Heart right ventricle (tissue), 16 donors: ENCODE results near the gene MAP4K1. TPM values are rescaled to one million over a fixed set of nuclear protein-coding genes. Genes with fewer than 3 reads are reported as not detected.
"Not testable (repeated sequence)": the region's sequence is repeated elsewhere in the genome, so short reads cannot be mapped to it uniquely, and the experiment has no call there.

ENCODE experiments used
- ATAC-seq, 8 donors: fragments of 200-7000 bp; cut with Tn5 transposase; one replicate each; pipeline ENCODE4 v1.9.1; 2020; ENCODE audit warnings: mild to moderate bottlenecking in 8 of 8, moderate library complexity in 8 of 8, moderate number of reproducible peaks in 1 of 8
- DNase-seq, 2 donors: peaks; one replicate each; pipeline ENCODE4 v3.0.0-alpha.2; 2020
- H3K27ac ChIP-seq, 10 donors: fragments of 200-600 bp; sonication (generic) in 2 of 10; one replicate each; pipeline versions ENCODE4 v1.5.0 to v1.8.0; 2020 to 2022; ENCODE audit warnings: mild to moderate bottlenecking in 3 of 10
- H3K27me3 ChIP-seq, 7 donors: fragments of 200-600 bp; one replicate each; pipeline ENCODE4 v1.8.0; 2021 to 2022; ENCODE audit warnings: mild to moderate bottlenecking in 2 of 7
- H3K36me3 ChIP-seq, 9 donors: fragments of 200-600 bp; sonication (generic) in 1 of 9; one replicate each; pipeline versions ENCODE4 v1.5.0 to v1.8.0; 2020 to 2022; ENCODE audit warnings: mild to moderate bottlenecking in 2 of 9
- H3K4me1 ChIP-seq, 9 donors: fragments of 200-600 bp; sonication (generic) in 1 of 9; one replicate each; pipeline versions ENCODE4 v1.5.0 to v1.8.0; 2020 to 2022; ENCODE audit warnings: mild to moderate bottlenecking in 4 of 9
- H3K4me3 ChIP-seq, 10 donors: fragments of 200-600 bp; sonication (generic) in 2 of 10; one replicate each; pipeline versions ENCODE4 v1.5.0 to v1.8.0; 2020 to 2022; ENCODE audit warnings: mild to moderate bottlenecking in 7 of 10, moderate library complexity in 2 of 10
- H3K9me3 ChIP-seq, 11 donors: fragments of 200-600 bp in 10 of 11; sonication (generic) in 2 of 11; one replicate each; pipeline versions ENCODE4 v1.5.0 to v1.8.0; 2013 to 2022; ENCODE audit warnings: mild to moderate bottlenecking in 2 of 11, control low read depth in 1 of 11, moderate library complexity in 1 of 11
- CTCF ChIP-seq, 9 donors: fragments of 200-600 bp; sonication (generic) in 2 of 9; IDR thresholded peaks; one replicate each; pipeline versions ENCODE4 v1.5.0 to v1.8.0; 2021 to 2022; ENCODE audit warnings: antibody characterized with exemption in 9 of 9, mild to moderate bottlenecking in 5 of 9, moderate library complexity in 1 of 9
- WGBS, 2 donors: extraction: QIAGEN DNeasy Blood & Tissue Kit; methylation state at CpG; one replicate each; pipeline ENCODE4 v1.1.7; 2013; ENCODE audit warnings: inconsistent platforms in 1 of 2; 5-methylcytosine and 5-hydroxymethylcytosine counted together
- intact Hi-C, 10 donors: fragments of 100-400 bp; cut with DNase I; formaldehyde crosslinking; loops; one replicate each; pipeline versions ENCODE4 v1.11.1 to v1.14.2; 2022
- polyA plus RNA-seq, 2 donors: library from polyadenylated mRNA; stranded (reverse); fragments of 200-250 nt; gene quantifications; one replicate each; pipeline ENCODE4 v1.2.3, GENCODE V29; 2013
- total RNA-seq, 10 donors: library from RNA; stranded (reverse); fragmentation: NEBNext Ultra II Directional in 3 of 10; extraction: Animal tissue kit (Norgen Biotek cat#: 25700) in 3 of 10; gene quantifications; one replicate each; pipeline versions ENCODE4 v1.2.1 to v1.2.4, GENCODE V29; 2021 to 2023
- donor health status: Arrhythmogenic right ventricular cardiomyopathy.
- donor health status: ischemic (EF 13 %, LVEDD 7.1; RV severe dilation, severe dysfunction).
- donor health status: healthy with polysubstance abuse.
- donor health status: DM: no; HTN: yes; CAD: no.
- donor health status: DM: no; HTN: no; CAD: no.
- donor health status: ischemic (EF 25% LVEDD 6.9; RV normal size, moderate dysfunction).
- donor health status: ischemic (EF 25% LVEDD 5.7; RV mildly dilated, moderate dysfunction).
- donor health status: healthy.
- donor health status: DM: yes; HTN: yes; CAD: no.
- donor health status: Ischemic cardiomyopathy.
- donor health status: ischemic (EF 35%, LVEDD 5.7; RV mildly dilated, moderate dysfunction).
- donor health status: nonischemic (EF 11% LVEDD 7.7; RV severe dilation, severe dysfunction).
- donor health status: DM: yes; HTN: yes; CAD: no.
- donor health status: PGD.
- donor health status: ischemic (EF 29% LVEDD 5.4; RV normal size, mild dysfunction).
- donor health status: nonischemic (EF 23%, LVEDD 6.1; RV moderate dilation, normal function).

Gene MAP4K1
- total and polyA plus RNA-seq, 12 donors = 0.52 to 9.1 (median 1.5) TPM

- DNase-seq = no peak
- no peak overlapping the region for H3K4me3 ChIP-seq
- TF ChIP-seq CTCF (IDR thresholded peaks at IDR 0.05) = no peak
- no peak for ATAC-seq
- peaks cover 0 to 18% (median 12%) of the 10 kb centered on the region in 9 donors for H3K4me1 ChIP-seq
- no peaks in the 10 kb centered on the region for H3K9me3 ChIP-seq
- H3K36me3 ChIP-seq = peaks cover 0 to 12% (median 0%) of the 10 kb centered on the region in 9 donors
- intact Hi-C loops = no loop called here
- 55 to 63% methylated on average over 3 of the region's 3 CpGs for WGBS, 2 donors
- no peaks in the 10 kb centered on the region for H3K27me3 ChIP-seq
- H3K27ac ChIP-seq = no peak overlapping the region
These were observed 3.5 kb downstream of the MAP4K1 start for GRCh38 chr19:38614289-38614688.

- TF ChIP-seq CTCF (IDR thresholded peaks at IDR 0.05) = no peak
- intact Hi-C loops = no loop called here
- H3K36me3 ChIP-seq = peaks cover 0 to under 1% (median 0%) of the 10 kb centered on the region in 9 donors
These were observed 11.6 kb downstream of the MAP4K1 start for GRCh38 chr19:38606131-38606530.

GRCh38 chr19:38602856-38603255 lies 14.9 kb downstream of the MAP4K1 start:
- ATAC-seq, H3K36me3 ChIP-seq, H3K27ac ChIP-seq, intact Hi-C loops, H3K27me3 ChIP-seq, DNase-seq, H3K4me1 ChIP-seq, H3K9me3 ChIP-seq, H3K4me3 ChIP-seq: not testable (repeated sequence)
- WGBS, 2 donors = 95 to 97% methylated on average over 5 of the region's 5 CpGs

More at GRCh38 chr19:38606131-38606530, 11.6 kb downstream of the MAP4K1 start:
- DNase-seq (no peak), ATAC-seq (no peak)
- no peak overlapping the region for H3K4me3 ChIP-seq
- H3K27me3 ChIP-seq = no peaks in the 10 kb centered on the region
- 88% methylated on average over 6 of the region's 6 CpGs for WGBS, 2 donors
- no peaks in the 10 kb centered on the region for H3K9me3 ChIP-seq
- H3K4me1 ChIP-seq = no peaks in the 10 kb centered on the region
- H3K27ac ChIP-seq = no peak overlapping the region

GRCh38 chr19:38599722-38600121 lies 18.0 kb downstream of the MAP4K1 start:
- Histone ChIP-seq H3K4me1 (peaks cover 0 to 5% (median 0%) of the 10 kb centered on the region in 9 donors), H3K27me3 (peaks cover 0 to 11% (median 8%) of the 10 kb centered on the region in 7 donors), H3K9me3 (no peaks in the 10 kb centered on the region), H3K4me3 (no peak overlapping the region), H3K27ac (no peak overlapping the region), H3K36me3 (no peaks in the 10 kb centered on the region)
- intact Hi-C loops = no loop called here
- no peak for DNase-seq
- 87 to 92% methylated on average over 11 of the region's 11 CpGs for WGBS, 2 donors
- TF ChIP-seq CTCF (IDR thresholded peaks at IDR 0.05) = no peak
- ATAC-seq = no peak

GRCh38 chr19:38597075-38597474 lies 20.7 kb downstream of the MAP4K1 start:
- Histone ChIP-seq H3K36me3 (peaks cover 0 to 4% (median 0%) of the 10 kb centered on the region in 9 donors), H3K4me1 (peaks cover 0 to 5% (median 0%) of the 10 kb centered on the region in 9 donors), H3K4me3 (no peak overlapping the region), H3K9me3 (no peaks in the 10 kb centered on the region), H3K27ac (no peak overlapping the region), H3K27me3 (peaks cover 0 to 28% (median 17%) of the 10 kb centered on the region in 7 donors)
- ATAC-seq (no peak), DNase-seq (no peak)
- intact Hi-C loops = no loop called here
- 83 to 87% methylated on average over 11 of the region's 11 CpGs for WGBS, 2 donors
- no peak for TF ChIP-seq CTCF (IDR thresholded peaks at IDR 0.05)
